GM21515 (cell line): Measurements from ENCODE around the gene AKT3.

Experiments
- ATAC-seq: cut with Tn5 transposase; IDR thresholded peaks from one replicate; pipeline ENCODE4 v1.9.1; 2021; ENCODE audit not compliant: unreplicated experiment

AKT3 gene

DNA sequence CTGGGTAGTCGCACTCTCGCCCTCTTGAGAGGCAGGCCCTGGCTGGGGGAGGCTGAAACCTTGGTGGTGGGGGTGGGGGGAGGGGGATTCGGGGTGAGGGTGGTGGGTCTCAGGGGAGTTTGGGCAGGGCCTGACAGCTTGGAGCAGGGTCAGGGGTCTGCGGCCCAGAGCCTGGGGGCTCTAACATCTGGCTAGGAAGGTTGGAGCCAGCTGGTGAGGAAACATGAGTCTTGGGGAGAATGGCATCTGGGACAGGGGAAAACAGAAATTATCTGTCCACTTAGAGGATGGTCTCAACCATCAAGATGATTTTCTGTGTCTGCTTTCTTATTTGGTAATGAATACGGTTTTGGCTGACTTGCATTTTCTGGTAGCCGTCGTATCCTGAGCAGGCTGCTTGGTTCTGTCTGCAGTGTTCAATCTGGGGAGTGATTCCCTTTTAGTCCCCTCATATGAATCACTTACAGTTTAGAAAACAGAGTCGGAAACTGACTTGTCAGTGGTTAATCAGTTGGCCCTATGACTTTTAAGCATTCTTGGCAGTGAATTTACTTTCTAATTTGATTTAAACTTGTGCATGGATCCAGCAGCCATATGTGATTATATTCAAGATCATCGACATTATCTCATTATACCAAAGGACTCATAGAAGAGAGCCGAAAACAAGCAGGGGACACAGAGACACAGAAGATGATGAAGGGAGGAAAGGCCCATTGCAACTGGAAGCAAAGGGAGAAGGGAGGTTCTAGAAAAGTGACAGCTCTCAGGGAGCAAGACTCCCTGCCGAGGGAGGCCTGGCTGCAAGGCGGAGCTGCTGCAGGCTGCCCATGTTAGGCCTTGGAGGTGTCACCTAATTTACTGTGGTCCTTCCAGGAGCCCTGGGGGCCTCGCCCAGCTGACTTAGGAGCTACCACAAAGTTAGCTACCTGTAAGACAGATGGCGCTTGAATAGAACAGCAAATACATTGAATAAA lies 356.6 kb downstream of the AKT3 start:
- no peak for ATAC-seq

DNA sequence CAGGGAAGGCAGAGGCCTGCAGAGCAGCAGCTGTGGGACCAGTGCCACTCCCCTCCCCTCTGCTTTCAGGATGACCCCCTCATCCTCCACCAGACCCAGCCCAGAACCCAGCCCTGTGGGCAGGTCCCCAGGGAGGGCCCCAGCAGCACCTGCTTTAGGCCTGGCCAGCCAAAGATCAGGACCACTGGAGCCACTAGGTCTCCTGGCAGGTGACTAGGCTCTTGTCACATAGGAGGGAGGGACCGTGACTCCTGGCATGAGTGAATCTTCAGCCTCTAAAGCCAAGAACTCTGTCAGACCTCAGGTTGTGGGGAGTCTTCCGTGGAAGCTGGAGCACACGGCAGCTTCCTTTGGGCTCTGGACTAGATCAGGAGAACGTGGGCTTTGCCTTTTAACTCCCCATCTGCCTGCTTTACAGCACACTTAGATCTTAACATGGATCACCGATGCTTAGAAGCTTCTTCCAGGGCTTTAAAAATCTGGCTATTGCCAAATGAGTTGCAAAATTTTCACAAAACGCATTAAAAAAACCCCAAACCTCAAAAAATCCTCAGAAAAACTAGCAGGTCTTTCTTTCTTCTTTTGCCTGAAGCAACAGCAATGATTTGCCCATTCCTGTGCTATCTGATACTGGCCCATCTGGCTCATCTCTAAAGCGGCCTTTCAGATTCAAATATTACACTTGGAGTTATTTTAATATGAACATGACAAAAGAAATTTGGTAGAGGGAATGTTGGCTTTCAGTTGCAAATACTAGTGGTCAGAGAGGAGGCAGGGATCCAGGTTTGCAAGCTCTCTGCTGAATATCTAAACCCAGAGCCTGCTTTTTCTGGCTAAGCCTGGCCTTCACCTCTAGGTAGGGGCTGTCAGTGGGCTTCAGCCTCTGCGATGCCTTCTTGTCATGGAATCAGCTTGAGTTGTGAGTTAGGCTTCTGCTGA lies 359.0 kb downstream of the AKT3 start:
- ATAC-seq: no peak

DNA sequence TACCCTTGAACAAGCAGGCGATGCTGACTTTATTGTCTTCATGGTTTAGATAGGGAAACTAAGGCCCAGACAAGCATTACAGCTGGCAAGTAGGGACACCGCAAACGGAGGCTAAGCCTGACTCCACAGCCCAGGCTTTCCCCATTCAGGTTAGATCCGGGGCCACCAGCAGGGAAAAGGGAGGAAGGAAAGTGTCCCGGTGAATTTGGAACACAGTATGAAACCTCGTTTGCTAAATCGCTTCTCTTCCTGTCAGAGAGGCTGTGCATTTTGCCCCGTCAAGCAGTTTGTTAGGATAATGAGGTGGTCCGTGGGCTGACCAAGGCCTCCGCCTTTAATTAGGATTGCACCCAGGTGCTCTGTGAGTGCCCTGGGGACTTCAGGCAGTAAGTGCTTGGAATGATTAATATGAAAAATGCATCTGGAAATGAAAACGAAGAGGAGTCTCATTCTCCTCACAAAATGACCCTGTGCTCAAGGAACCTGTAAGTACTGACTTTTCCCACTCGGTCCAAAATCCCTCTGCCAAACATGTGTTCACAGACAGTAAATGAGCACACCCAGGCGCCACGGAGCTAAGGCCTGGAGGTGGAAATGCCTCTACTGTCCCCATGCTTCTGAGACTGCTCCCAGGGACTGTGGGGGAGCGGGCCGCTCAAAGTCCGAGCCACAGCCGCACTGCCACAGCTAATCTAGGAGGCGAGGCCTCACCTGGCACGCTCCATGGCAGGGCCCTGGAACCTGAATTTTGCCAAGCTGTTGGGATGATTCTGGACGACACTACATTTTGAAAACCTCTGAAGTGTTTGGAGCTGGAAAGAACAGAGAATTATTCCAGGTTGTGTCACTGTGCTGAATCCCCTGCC lies 360.1 kb downstream of the AKT3 start:
- ATAC-seq: no peak

DNA sequence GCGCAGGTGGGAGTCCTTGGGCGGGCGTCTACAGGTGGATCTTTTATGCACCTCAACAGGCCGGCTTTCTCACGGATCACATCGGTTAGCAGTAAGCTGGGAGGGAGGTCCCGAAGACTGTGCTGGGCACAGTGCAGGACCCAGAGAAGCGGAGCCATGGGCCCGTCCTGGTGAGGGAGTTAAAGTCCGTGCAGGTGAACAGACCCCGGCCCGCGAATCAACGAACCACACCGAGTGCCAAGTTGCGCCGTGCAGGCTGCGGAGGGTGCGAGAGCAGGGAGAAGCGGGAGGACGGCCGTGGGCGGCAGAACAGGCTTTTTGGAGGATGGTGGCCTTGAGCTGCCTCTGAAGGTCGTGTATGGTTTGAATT lies 360.9 kb downstream of the AKT3 start:
- ATAC-seq: no peak

DNA sequence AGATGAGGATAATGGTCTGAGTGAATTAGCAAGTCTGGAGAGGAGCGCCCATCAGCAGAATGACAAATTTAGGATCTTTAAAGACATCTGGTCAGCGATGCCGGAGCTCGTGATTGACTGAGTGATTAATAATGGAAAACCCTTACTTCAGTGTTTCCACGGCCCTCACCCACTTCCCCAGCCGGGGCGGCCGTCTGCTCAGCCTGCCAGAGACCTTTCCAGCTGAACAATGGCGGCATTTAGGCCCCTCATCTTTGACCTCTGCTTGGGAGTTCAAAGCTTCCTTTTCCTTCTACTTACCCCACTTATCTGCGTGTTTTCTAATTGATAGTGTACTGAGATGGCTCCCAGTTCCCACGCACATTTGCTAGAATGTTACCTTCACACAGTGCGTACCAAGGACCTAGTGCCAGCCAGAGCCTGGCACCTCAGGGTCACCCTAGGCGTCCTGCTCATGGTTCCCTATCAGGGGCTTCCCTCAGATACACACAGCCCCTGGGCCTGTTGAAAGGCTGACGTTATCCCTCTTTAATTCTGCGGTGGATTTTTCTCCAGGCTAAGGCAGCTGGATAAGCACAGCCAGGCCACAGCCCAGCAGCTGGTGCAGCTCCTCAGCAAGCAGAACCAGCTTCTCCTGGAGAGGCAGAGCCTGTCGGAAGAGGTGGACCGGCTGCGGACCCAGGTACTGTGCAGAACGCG lies 361.4 kb downstream of the AKT3 start:
- no peak for ATAC-seq

DNA sequence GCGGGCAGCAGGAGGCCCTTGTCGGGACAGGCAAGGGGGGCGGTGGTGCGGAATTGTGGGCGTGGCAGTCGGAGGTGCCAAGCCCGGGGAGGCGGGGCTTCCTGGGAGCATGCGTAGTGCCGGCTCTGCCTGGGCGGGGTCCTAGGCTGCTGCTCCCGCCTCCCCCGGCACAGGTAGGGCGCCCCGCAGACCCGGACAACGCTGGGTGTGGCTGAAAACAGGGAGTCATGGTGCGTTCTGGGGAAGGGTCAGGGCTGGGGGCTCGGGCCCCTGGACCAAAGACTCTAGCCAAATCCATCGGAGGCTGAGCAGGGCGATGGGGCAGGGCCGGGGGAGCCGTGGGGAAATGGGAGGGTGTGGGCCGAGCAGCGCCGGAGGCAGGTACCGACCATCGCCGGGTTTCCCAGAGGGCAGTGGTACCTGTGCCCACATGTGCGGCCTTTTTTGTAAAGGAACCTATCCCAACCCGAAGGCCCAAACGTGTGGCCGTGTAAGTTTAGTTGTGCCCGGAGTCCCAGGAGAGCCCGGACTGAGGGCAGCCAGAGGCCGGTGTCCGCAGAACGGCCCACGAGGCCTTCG lies 362.3 kb downstream of the AKT3 start:
- ATAC-seq: no peak

DNA sequence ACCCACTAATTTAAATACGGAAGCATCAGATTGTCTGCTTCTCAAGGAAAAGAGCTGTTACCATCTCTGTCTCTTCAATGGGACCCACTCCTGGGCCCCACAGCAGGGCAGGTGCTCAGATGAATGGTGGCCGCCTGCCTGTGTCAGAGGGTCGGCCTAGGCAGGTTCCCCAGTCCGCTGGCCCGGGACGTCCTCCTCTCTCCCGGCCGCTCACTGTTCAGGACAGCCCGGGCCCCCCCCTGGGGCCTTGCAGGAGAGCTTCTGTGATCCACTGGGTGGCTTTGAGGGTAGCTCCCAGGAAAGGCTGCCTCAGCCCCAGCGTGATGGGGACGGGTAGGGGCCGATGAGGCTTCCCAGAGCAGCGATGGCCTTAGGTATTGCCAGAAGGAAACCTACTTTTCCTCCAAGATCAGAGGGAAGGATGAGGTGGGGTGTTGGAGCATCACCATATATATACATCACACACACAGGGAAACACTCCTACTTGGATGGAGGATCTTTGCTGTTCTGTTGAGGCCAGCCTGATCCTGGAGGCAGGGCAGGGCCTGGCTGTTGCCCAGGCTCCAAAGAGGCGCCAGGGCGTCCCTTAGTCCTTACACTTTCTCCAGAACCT lies 362.9 kb downstream of the AKT3 start:
- no peak for ATAC-seq

DNA sequence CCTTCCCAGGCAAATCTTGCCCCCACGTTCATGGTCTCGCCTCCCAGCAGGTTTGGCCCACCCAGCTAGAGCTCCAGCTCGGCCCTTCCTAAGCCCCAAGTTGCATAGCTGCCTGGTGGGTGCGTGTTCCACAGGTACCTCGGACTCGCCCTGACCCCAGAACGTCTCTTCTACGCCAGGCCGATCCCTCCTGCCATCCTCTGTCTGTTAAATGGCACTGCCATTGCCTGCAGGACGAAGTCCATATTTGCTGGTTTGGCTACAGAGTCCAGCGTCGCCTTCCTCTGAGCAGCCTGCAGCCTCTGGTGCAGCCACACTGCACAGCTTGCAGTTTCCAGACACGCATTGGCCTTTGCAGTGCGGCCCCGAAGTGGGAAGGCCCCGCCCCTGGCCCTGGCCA lies 366.1 kb downstream of the AKT3 start:
- no peak for ATAC-seq

DNA sequence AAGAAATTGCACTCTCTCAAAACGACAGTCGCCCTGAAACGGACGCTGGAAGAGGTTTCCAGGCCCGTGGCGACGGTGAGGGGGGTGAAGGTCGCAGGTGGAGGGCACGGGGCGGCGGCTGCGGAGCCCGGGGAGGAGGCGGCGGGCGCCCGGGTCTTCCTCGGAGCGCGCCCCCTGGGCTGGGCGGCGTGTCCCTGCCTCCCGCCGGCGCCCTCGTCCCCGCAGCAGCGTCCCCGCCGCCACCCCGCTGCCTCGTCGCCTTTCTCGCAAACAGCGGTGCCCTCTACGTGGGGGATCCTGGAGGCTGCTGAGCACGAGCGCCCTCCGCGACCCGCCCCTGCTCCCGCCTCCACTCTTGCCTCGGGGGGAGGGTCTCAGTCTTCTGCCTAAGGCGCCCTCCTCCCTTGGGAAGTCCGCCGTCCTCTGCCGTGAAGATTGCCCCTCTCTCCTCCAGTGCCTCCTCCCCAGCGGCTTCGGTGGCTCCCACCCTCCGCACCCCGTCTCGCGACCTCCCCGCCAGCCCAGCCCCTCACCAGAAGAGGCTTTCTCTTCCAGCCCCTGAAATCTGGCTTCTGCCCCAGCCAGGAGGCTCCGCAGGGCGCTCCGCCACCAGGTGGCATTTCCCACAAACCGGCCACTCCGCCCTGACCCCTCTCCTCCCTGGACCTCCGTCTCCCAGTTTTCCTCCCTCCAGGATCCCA lies 366.8 kb downstream of the AKT3 start:
- no peak for ATAC-seq

DNA sequence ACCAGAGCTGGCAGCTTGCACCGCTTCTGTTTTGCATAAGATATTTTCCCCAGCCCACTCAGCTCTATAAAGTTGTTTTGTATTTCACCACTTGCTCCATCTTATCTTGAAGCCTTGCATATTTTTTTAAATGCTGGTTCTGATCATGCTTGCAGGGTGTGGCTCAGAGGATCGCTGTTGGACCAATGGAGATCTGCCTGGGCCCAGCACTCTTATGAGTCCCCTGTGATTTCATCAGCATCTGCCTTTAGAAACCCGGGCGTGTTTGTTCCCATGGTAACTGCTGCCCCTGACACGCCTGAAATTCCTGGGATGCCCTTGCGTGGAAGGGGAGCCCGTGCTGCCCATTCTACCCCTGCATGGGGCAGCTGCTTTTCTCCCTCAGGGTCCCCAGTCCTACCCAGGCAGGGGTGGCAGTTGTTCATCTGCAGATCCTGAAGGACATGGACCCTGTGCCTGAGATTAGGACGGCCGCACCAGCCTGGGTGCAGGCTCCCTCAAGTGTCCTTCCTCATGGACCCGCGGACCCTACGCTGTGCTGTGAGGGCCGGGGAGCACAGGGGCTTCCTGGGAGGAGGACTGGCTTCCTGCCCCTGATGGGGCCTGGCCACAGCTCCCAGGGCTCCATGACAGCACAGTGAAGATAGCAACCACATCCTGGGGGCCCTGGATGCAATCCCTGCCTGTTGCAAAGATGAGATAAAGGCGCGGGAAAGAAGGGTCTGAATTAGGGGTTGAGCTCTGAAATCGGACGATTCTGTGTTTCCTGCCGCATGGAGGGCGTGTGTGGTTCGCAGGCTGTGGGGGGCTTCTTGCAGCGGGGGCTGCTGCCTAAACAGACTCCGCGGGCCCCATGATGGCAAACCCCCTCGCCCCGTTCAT lies 367.7 kb downstream of the AKT3 start:
- ATAC-seq: no peak

DNA sequence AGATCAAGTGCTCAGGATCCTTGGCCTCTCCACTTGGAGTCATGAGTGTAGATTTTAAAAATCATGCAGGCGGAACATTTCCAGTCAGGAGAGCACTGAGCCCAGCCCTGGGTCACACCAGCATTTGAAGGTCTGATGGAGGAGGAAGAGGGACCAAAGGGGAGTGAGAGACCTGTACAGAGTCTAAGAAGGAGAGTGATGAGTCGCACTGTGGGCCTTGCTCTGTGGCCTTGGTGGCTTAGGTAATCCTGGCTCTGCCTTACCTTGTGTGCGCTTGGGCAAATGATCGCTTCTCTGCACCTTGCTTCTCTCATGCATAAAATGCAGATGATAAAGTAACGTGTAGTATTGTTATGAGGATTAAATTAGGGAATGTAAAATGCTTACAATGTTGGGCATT lies 368.9 kb downstream of the AKT3 start:
- no peak for ATAC-seq

DNA sequence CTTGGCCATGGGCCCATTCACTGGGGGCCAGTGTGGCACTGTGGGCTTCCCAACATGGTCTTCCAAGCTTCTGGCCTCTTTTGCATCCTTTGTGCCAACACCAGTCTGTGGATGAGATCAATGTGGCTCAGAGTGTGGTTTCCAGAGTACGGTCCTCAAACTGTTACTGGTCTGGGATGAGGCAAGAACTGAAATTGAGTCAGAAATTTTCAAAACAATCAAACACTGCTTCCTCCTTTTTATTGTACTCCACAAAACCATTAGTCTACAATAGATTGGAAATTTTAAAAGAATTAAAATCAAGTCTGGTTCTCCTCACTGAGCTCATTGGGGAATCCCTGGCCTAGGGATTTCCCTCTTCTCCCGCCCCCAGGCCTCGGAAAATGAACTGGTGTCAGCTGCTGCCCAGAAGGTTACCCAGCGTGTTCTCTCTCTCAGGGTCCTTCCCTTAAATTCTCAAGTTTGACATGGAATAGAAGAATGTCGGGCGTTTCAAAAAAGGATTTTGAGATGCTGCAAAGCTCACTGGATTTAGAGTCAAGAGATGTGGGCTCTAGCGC lies 372.2 kb downstream of the AKT3 start:
- no peak for ATAC-seq

DNA sequence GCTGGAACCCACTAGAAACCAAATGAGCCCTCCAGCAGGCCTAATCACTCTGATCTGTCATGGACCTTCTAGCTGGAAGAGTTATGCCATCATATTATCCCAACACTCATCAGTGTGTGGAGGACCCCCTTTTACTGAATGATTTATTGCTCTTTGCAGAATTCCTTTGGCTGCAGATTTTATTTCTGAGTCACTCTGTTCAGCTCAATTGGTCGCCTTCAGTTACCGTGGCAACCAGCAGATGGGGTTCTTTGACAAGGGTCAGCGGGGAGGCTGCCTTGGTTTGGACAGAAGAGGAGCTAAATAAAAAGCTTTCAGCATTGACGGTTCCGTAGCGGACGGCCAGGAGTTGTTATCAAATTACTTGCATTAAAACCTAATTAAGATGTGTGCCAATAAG lies 374.1 kb downstream of the AKT3 start:
- ATAC-seq: no peak

DNA sequence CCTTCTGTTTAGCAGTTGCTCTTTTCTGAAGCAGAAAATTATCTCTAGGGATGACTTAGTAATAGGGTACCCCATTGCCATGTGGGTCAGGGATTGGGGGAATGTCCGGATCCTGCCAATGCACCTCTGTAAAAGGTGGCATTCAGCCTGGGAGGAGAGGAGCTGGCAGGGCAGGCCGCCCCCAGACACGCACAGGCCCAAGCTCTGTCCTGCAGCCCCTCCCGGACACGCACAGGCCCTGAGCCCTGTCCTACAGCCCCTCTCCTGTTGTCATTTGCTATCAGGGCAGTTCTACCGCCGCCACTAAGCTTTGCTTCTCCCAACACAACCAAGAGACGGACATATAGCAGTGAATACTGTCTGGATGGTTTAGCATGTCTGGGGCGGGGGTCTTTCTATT lies 375.1 kb downstream of the AKT3 start:
- ATAC-seq: no peak

DNA sequence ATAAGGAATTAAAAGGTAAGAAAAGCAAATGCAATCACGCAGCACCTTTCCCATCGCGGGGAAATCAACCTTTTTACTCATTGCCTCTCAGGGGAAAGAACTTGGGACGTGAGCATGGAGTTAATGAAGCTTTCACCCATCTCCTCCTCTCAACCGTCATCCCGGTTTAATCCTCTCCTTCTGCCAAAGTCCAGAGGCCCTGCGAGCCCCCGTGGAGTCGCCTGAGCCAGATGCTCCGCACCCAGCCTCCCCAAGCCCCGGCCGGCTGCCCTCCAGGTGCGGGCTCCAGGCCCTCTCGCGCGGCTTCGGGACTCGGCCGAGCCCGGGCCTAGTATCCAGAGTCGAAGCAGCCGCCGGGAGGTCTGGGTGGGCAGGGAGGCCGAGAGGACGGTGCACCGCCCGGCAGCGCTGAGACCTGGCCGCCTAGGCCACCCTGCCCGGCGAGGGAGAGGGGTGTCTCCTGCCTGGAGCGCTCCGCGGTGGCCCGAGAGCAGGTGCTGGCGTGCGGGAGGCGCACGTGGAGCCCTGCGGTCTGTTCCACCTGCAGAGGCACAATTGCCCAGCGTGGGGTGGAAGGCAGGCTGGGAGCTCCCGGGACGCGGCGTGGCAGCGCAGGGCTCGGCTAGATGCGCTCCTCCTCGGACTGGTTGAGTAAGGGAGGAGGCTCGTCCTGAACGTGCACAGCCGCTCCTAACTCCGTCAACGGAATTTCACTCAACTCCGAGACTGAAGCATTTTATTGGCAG lies 375.7 kb downstream of the AKT3 start:
- ATAC-seq: no peak

DNA sequence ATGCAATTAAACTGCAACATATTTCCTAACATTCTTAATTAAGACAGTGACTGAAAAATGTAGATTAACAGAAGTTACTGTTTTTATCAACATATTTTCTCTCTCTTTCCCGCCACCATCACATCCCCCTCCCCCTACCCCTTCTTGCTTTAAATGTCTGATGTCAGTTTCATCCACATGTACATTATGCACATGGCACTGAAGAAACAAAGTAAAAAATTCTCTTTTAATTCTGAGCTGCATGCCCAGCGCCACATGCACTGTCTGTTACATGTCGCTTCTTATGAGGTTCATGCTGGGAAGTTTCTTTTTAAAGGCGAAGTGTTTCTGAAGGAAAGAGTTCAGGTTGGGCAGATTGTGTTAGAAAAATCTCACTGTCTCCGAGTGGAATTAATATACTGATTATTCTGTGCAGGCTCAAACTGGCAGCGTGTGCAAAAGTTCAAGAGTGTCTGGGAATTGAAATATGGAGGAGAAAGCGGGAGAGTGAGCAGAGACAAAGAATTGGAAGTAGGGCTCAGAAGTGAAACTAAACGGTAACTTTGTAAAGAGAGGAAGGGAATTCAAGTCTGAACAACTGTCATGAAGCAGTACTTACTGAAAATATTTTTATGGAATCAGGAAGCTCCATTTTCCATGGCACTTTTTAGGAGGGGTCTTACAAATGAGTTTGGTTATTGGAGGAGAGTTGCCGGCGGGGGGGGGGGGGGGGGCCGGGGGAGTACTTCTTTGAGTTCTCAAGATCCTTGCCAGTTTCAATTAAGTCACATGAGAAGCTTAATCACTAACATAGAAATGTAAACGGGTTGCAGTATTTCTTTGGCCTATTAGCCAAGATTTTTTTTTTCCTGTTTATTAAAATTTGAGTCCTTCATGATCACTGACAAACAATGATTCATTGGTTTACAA lies 376.6 kb downstream of the AKT3 start:
- ATAC-seq: no peak
